Measurements from ENCODE around the gene RNF175.
A peak's percentile ranks its signal among the peaks of the same experiment; 100 is the strongest.

Gene RNF175

DNA sequence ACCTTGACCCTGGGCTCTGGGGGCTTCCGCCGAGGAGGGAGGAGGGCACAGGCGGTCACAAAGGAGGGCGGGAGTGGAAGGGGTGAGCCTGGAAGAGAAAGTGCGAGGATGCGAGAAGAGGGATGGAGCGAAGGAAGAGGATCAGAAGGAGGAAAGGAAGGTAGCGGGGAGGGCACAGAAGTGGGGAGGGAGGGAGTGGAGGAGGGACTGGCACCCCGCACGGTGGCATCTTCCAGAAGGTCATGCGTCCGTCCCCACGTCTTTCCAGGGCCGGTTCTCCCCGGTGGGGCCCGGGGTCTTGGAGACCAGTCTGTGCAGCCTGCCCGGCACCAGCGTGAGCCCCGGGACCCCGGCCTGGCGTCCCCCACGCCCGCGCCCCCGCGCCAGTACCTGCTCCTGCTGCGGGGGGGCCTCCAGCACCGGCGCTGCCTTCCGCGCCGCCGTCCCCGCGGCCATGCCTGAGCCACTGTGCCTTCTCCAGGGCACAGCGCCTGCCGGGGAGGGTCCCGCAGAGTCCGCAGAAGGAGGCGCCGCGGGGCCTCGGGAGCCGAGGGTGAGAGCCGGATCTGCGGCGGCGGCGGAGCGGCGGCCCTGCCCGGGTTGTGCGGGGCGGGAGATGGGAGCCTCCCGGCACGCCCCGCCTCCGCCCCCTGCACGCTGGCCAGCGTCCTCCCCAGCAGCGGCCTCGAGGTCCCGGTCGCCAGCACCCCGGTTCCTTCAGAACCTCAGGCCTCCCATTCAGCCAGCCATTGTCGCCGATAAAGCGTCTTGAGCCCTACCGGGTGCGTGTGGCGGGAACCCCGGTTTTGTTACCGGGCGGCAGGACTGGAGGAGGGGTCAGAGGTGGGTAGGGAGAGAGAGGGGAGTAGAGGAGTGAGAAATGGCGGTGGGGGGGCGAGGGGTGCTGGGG lies at the start of gene RNF175:
Gene RNF175, minus strand, starts transcription at position 618 of the 910 bp plus-strand sequence. Its CDS starts 162 bp downstream, at position 456.
- DNase-seq = no peak

DNA sequence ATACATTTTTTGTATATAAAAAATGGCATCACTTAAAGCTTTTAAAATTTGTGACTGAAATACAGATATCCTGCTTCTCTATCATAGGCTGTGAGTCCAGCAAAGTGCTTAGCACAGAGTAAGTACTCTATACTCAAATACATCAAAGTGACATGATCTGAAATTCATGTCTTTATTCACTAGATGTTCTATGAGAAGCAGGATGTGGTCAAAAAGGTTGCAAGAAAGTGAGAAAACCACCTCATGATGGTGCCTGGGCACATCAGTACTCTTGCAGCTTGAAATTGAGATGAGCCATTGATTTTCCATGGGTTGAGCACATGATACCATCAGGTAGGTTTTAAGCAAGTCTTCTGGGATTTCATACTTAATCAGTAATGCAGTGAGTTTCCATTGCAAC lies 49.5 kb upstream of the RNF175 start:
- DNase-seq = no peak

DNA sequence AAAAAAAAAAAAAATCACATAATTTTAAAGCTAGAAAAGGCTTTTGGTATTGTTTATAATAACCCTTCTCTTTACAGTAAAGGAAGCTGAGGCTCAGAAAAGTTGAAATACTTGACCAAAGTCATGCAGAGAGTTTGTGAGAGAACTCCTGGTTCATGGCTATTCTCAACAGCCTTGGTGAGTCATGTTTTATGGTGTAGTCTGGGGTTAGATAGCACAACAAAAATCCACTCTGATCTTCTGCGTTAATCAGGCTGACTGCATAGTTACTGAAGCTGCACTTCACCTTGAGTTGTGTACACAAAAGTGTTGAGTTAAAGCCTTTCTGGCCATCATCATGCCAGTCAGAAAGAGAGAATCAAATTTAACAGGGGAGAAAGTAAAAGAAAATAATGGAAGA lies 48.4 kb upstream of the RNF175 start:
- no peak for DNase-seq

DNA sequence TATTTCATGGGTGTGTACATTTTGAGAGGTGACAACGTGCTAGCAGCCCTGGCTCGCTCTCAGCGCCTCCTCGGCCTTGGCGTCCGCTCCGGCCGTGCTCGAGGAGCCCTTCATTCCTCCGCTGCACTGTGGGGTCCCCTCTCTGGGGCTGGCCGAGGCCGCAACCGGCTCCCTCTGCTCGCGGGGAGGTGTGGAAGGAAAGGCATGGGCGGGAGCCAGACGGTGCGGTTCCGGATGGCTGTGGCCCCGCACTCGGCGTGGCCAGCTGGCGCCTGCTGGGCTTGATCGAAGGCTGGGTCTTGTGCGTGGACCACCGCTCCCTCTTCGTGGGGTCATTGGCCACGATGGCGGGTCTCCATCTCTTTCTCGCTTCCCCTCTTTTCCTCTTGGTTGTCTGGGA lies 46.2 kb upstream of the RNF175 start:
- DNase-seq = no peak

DNA sequence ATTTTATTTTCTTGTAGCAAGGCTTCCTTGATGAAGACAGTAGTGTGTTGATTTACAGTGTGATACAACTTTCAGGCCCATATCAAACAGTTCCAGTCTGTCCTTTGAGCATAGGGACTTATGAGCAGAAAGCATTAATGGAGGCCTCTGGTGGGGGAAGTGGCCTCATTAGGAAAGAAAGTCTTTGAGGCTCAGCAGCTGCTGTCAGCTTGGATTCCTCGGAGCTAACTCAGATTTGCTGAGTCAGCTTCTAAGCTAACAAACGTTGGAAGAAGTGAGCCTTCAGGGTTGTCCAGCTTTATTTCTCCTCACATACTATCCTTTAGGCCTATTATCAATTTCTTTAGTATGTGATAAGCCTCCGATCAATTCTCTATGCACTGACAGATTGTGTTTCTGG lies 44.9 kb upstream of the RNF175 start:
- DNase-seq = no peak

DNA sequence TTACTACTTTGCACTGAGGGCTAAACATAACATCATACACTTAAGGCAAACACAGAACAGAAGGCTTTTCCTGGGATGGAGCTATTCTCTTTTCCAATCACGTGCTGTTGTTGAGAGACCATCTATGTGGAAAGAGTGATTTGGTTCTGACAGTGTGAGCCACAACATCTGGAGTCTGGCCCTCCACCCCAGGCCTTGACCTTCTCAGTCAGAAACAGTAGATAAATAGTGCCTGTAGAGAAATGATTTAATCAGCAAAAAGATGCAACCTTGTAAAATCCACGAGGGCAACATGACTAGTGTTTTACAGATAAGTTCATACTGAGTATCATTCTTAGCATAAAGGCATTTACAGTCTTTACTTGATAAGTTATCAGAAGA lies 39.9 kb upstream of the RNF175 start:
- DNase-seq = no peak

DNA sequence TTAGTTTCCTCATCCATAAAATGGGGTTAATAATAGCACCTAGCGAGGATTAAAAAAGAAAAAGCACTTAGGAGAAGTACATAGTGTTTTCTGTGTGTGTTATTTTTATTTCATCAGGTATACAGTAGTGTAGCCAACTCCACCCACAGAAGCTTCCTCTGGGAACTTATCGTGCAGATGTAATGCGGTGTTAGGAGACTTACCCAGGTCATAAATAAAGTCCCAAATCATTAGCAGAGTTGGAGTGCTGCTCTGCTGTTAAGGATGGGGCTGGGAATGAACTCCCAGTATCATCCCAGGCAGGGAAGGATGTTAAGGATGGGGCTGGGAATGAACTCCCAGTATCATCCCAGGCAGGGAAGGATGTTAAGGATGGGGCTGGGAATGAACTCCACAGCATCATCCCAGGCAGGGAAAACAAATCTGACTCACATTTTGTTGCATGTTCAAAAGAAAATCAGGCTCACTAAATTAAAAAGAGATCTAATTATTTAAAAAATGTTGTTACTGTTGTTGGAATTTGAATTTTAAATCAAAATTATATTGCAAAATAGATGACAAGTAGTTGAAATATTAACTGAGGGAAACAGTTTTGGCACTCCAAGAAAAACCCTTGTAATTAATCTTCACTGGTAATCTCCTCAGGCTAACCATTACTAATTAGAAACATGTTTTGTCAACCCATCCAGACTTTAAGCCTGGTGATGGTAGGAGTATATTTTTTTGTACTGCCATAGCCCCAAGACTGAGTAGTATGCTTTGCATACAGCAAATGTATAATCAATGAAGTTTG lies 39.3 kb upstream of the RNF175 start:
- no peak for DNase-seq

DNA sequence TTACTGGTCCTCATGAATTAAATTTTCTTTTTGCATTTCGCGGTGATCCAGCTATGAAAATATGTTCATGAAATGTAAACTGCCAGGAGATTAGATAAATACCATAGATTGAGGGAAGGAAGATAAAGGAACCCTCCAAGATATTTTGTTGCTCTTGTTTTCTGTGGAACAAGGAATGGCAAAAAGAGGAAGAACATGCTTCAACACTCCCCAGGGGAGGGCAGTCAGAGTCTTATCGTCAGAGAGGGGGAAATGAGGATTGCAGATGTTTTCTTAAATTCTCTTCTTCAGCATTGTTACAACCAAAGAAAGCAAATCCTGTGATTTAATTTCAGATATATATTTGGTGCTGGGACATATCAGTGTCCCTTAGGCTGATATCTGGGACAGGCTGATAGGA lies 38.6 kb upstream of the RNF175 start:
- DNase-seq = no peak

DNA sequence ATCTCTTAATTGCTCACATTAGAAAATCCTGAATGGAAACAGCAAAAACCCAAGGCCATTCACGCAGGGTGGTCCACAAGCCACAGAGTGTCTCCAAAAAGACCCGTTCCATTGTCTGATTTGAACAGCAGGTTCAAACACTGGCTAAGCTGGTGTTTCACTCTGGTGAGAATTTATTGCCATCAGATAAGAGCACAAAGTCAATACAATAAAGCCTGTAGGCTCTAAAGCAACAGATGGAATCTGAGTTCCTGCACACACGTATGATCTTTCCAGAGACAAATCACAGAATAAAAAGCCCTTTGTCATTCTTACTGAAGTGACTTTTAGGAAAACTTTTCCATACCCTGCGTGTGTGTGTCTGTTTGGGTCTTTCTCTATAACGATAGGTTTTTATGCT lies 34.2 kb upstream of the RNF175 start:
- no peak for DNase-seq

DNA sequence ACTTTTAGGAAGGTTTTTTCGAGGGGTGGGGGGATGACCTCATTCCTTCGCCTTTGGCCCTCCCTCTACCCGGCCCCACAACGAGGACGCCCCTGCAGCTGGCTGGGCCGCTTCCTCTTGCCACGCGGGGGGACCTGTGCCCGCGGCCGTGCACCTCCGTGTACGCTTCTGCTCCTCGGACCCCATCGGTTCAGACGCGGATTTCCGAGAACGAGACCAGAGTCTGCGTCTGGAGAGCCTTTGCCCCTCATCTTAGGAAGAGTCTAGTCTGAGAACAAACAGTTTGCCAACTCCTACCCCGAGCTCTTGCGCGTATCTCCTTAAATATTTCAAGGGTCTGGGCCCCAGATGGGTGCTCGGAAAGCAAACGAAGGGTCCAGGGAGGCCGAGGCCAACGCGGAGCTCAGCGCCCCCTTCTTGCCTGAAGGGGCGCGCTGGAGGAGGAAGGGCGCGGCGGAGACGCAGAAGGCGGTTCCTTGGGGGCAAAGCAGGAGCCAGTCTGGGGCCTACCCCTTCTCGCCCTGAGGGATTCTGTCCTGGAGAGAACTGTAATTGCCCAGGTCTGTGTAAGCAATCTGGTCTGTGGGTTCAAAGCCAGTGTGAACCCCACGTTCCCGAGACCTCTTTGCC lies 32.9 kb upstream of the RNF175 start:
- no peak for DNase-seq

DNA sequence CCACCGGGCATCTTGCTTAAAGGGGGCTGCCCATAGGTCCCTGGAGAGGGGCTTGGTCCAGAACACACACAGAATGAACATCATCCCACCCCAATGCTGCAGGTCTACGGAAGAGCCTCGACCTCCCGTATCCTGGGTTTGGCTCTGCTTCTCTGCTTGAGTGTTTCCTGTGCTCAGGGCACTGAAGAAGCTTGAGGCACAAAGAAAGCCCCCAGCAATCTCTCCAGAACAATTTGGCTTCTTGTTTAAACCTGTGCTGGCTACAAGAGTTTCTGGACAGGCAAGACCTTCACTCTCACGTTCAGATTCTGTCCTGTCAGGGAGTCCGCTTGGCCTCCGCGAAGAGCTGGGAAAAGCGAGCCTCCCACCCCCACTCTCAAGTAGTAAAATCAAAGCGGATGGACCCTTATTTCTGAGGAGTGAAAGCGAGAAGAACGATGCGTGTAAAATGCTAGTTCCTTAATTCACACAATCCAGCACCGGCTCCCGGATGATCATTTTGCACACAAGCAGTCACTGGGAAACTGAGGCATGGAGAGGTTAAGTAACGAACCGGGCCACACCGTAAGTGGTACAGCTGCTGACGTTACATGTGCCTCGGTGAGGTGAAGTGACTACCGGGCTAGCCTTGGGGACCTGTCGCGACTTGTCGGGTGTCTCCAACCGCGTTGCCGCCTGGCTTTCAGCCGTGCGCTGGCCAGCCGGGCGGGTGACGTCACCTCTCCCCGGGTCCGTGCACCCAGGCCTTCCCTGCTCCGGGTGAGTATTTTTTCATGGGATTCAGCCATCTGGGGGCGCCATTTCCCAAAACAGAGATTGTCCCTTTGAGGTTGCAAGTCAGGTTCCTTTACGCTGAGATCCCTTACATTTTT lies 32.2 kb upstream of the RNF175 start:
- DNase-seq = peak; percentile 8

DNA sequence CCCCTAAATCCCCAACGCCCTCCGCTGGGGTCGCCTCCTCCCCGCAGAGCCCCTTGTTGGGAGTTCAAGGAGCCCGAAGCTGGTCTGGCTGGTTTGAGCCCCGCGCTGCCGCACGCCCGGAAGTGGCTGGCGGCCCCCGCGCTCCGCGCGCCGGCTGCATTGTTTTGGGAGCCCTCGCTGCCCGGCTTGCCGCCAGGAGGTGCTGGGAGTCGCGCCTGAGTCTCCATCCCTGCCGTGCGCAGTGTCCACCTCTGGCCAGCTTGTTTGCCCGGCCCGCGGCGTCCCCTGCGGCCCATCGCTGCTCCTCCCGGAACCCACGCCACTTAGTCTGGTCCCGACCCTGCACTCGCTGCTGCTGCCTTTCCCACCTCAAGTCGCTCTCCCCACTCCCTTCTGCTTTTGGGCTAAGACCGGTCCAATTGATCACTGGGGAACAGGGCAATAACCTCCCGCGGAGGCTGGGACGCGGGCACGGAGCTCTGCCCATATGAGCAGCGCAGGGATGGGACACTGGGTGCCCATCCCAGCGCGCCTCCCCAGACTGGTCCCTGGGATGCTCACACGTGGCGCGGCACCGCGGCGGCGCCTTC lies 31.2 kb upstream of the RNF175 start:
- no peak for DNase-seq

DNA sequence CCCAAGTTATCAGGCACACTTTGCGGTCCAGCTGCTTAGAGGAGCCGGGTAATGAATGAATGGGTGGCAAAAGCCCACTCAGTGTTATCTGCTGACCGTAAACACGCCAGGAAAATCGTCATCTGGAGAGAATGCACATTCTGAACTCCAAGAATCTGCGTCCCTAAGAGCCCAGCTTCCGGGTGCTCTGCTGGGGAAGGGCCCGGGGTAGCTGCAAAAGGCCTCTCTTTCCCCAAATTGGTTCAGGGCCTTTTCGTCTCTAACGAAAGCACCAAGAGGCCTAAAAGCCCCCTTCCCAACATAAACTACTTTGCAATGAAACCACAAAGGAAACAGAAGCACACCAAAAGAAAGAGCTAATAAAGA lies 30.7 kb upstream of the RNF175 start:
- DNase-seq = no peak

DNA sequence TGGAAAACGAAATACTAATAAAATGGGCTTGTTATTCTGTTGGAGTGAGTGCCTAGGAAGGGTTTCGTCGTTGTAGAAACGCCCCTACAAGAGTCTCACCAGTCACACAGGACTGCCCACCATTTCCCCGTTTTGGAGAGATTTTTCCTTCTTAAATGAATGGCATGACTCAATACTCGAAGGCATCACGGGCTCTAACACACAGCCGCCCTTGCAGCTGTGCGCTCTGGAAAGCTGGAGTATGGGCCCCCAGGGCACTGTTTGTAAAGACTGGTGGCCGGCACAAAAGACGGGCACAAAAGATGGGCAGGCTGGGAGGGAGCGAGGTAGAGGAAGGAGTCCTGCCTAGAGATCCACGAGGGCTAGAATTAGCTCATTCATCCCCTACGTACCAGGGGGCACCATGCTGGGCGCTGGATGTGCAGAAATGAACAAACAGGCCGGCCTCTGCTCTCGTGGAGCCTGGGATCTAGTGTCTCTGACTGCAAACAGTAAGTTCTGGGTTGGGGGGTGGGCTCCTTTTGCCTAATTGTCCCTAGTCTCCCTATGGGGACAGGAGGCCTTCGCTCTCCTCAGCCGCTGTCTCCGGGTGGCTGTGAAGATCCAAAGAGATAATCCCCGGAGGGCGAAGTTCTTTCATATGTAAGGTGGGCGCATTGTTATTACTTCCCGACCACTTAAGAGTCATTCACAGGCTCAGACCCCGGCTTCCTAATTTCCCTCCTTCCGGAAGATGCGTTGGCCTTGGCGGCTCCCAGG lies 30.1 kb upstream of the RNF175 start:
- DNase-seq = peak; percentile 6

DNA sequence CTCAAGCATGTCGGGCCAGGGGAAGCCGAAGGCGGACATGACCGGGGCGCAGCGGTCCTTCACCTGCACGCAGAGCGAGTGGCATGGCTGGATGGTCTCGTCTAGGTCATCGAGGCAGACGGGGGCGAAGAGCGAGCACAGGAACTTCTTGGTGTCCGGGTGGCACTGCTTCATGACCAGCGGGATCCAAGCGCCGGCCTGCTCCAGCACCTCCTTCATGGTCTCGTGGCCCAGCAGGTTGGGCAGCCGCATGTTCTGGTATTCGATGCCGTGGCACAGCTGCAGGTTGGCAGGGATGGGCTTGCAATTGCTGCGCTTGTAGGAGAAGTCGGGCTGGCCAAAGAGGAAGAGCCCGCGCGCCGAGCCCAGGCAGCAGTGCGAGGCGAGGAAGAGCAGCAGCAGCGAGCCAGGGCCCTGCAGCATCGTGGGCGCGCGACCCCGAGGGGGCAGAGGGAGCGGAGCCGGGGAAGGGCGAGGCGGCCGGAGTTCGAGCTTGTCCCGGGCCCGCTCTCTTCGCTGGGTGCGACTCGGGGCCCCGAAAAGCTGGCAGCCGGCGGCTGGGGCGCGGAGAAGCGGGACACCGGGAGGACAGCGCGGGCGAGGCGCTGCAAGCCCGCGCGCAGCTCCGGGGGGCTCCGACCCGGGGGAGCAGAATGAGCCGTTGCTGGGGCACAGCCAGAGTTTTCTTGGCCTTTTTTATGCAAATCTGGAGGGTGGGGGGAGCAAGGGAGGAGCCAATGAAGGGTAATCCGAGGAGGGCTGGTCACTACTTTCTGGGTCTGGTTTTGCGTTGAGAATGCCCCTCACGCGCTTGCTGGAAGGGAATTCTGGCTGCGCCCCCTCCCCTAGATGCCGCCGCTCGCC lies 28.8 kb upstream of the RNF175 start, which contains the start of gene SFRP2:
Gene SFRP2, minus strand, starts transcription at position 671 of the 864 bp plus-strand sequence. Its CDS starts 248 bp downstream, at position 423.
- no peak for DNase-seq

DNA sequence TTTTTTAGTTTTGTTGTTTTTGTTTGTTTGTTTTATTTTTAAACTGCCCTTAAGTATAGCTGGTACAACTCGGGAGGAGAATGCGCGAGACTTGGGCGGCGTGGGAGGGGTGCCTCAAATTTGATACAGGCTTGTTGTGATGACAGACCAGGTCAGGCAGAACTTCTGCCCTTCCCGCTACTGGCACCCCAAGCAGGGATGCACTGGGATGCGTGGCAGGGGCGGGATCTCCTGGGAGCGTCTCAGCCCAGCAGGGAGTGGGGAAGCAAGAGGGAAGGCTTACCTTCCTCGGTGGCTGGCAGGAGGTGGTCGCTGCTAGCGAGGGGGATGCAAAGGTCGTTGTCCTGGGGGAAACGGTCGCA lies 28.2 kb upstream of the RNF175 start:
- no peak for DNase-seq

DNA sequence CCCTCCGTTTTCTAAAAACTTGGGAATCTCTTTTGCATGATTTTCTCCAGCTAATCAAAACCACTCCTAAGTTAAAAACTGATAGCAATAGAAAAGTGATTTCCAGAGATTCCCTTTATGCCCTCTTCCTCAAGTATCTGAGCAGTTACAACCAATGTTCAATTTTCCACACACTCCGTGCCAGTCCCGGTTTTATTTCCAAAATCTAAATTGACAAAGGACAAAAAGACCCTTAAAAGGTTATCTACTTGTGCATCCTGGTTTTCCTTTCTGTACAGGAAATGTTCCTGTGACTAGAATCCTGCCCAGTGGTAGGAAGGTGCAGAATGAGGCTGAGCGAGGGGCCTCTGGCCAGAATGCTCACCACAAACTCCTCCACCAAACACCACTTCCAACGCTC lies 27.8 kb upstream of the RNF175 start:
- no peak for DNase-seq

DNA sequence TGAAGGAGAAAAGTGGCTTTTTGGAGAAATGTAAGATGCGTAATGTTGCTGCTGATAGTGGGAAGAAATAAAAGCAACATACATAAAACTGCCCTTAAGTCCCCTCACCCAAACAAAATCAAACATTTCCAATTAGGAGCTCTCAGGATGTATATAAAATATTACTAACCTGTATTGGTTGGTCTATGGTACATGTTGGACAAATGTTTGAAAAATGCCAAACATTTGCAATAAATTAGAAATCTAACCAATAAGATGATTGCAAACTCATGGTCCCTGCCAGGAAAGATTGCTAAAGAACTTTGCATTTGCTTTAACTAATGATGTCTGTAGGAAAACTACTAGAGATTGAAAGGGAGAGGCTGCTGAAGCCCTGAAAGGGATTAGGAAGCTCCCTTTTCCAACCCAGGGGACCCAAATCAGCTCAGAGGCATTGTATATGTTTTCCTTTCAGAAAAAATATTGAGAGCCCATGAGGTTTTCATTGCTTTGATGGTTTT lies 27.3 kb upstream of the RNF175 start:
- DNase-seq = no peak

DNA sequence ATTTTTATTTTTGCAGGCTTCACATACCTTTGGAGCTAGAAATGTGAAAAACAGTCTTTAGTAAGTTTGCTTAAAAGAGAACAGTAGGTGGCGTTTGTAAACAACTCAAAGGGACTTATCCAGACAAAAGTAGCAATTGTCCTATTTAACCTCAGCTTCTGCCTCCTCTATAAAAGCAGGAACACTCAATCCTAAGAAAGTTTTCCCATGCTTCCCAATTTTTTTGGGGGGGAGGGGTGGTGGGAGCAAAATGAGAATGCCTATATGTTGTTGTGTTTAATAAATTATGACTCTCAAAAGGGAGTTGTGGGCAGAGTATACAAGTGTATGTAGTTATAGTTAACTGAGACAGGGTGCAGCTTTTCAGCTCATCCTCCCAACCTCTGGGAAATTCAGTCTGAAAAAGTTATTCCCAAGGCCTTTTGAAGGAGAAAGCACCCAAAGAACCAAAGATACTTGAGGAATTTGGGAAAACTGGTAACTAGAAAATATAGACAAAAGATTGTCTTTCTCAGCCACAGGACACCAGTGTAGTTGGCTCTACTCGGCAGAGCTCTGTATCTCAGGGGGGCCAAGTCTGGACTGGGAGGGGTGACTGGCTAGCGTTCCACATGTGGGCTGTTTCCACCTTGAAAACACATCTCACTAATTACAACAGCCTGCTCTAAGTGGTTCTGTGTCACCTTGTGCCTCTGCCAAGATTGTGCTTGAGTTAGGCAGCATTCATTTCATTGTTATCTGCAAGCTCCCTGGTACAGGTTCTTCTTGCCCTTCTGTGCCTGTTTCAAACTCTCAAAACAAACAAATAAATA lies 26.3 kb upstream of the RNF175 start:
- DNase-seq = peak; percentile 39
